NT2/D1 (cell line): Measurements from ENCODE around the gene RASD1.
"Not testable (repeated sequence)": the region's sequence is repeated elsewhere in the genome, so short reads cannot be mapped to it uniquely, and the experiment has no call there.

Experiments
- DNase-seq: peaks from one replicate; pipeline ENCODE4 v3.0.0-alpha.2; 2011; ENCODE audit warnings: low read depth, low spot score
- H3K27me3 ChIP-seq: 2 replicates; pipeline ENCODE4 v1.6.0; 2011; ENCODE audit warnings: mild to moderate bottlenecking; ENCODE audit not compliant: insufficient read length, insufficient read depth
- H3K36me3 ChIP-seq: 2 replicates; pipeline ENCODE4 v1.6.1; 2011; ENCODE audit warnings: mild to moderate bottlenecking, low read length, mixed read lengths; ENCODE audit not compliant: insufficient read depth, insufficient read length
- H3K4me1 ChIP-seq: 2 replicates; pipeline ENCODE4 v1.5.1; 2011; ENCODE audit not compliant: insufficient read depth, insufficient read length
- H3K4me3 ChIP-seq: 2 replicates; pipeline ENCODE4 v1.5.1; 2011; ENCODE audit warnings: low read depth; ENCODE audit not compliant: insufficient read length
- H3K9ac ChIP-seq: 2 replicates; pipeline ENCODE4 v1.6.0; 2011; ENCODE audit warnings: low read depth; ENCODE audit not compliant: insufficient read length
- H3K9me3 ChIP-seq: 2 replicates; pipeline ENCODE4 v1.5.1; 2011; ENCODE audit warnings: mild to moderate bottlenecking, low read length; ENCODE audit not compliant: insufficient read depth
- SUZ12 ChIP-seq: IDR thresholded peaks from 2 replicates; pipeline ENCODE4 v1.6.1; 2011; ENCODE audit not compliant: insufficient read length, insufficient read depth; ENCODE audit errors: extremely low read depth
- YY1 ChIP-seq: IDR thresholded peaks from 2 replicates; pipeline ENCODE4 v1.6.1; 2011; ENCODE audit not compliant: insufficient read length, insufficient read depth
- ZNF274 ChIP-seq: IDR thresholded peaks from 2 replicates; pipeline ENCODE4 v1.6.1; 2011; ENCODE audit warnings: mild to moderate bottlenecking, low read depth, low read length

RASD1 gene

DNA sequence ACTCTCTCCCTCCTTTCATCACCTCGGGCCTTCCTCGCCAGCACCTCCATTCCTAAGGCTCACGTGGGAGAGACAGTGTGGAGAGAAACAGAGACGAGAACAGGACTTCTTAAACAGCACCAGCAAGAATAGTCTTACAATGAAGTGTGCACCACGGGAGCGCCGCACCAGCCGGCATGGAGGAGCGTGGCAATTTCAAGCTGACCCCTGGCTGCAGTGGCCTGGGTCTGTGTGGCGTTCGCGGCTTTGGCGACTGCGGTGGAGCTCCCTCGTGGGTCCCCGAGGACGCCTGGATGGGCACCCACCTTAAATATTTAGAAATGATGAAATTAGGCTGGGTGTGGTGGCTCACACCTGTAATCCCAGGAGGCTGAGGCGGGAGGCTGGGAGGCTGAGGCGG lies 39.9 kb downstream of the RASD1 start:
- H3K9ac ChIP-seq: no peak overlapping the region
- H3K9me3 ChIP-seq: no peaks in the 10 kb centered on the region
- H3K4me1 ChIP-seq: no peaks in the 10 kb centered on the region
- DNase-seq: no peak
- no peak overlapping the region for H3K4me3 ChIP-seq
- no peaks in the 10 kb centered on the region for H3K27me3 ChIP-seq
- TF ChIP-seq YY1 (no peak), ZNF274 (no peak), SUZ12 (no peak)
- H3K36me3 ChIP-seq: no peaks in the 10 kb centered on the region

DNA sequence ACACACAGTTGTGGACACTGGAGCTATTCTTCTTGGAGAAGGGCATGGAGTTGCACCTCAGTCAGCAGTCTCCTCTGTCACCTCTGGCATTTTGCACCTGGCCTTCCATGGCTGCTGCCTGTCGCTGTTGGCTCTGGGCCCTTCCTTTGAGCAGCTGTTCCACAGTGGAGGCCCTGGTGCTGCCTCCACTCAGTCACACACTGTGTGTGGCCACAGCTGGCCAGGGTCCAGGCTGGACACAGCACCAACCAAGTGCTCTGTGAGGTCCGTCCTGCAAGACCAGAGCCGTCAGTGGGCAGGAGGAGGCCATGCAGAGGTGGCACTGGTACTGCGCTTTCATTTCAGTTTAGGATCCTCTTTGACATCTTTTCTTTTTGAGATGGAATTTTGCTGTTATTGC lies 41.0 kb downstream of the RASD1 start:
- no peak for DNase-seq
- no peak for TF ChIP-seq SUZ12
- Histone ChIP-seq H3K9ac (no peak overlapping the region), H3K36me3 (no peaks in the 10 kb centered on the region), H3K4me1 (no peaks in the 10 kb centered on the region), H3K9me3 (no peaks in the 10 kb centered on the region), H3K4me3 (no peak overlapping the region), H3K27me3 (no peaks in the 10 kb centered on the region)

DNA sequence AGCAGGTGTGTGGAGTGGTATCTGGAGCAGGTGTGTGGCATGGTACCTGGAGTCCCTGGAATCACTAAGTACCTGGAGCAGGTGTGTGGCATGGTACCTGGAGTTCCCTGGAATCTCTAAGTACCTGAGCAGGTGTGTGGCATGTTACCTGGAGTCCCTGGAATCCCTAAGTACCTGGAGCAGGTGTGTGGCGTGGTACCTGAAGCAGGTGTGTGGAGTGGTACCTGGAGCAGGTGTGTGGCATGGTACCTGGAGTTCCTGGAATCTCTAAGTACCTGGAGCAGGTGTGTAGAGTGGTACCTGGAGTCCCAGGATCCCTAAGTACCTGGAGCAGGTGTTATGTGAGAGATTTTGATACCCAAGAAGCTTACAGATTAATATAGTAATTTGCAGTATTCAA lies 41.5 kb downstream of the RASD1 start:
- not testable (repeated sequence) for H3K4me3 ChIP-seq, H3K4me1 ChIP-seq, H3K9me3 ChIP-seq, H3K36me3 ChIP-seq, DNase-seq, H3K27me3 ChIP-seq, H3K9ac ChIP-seq

DNA sequence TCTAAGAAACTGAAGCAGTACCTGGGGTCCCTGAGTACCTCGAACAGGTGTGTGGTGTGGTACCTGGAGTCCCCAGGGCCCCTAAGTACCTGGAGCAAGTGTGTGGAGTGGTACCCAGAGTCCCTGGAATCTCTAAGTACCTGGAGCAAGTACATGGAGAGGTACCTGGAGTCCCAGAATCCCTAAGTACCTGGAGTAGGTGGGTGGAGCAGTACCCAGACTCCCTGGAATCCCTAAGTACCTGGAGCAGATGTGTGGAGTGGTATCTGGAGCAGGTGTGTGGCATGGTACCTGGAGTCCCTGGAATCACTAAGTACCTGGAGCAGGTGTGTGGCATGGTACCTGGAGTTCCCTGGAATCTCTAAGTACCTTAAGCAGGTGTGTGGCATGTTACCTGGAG lies 41.9 kb downstream of the RASD1 start:
- no peak for TF ChIP-seq YY1
- no peak for TF ChIP-seq SUZ12
- TF ChIP-seq ZNF274: no peak
- Histone ChIP-seq H3K9ac (no peak overlapping the region), H3K4me1 (no peaks in the 10 kb centered on the region), H3K27me3 (no peaks in the 10 kb centered on the region), H3K4me3 (no peak overlapping the region), H3K36me3 (no peaks in the 10 kb centered on the region), H3K9me3 (no peaks in the 10 kb centered on the region)
- DNase-seq: no peak

DNA sequence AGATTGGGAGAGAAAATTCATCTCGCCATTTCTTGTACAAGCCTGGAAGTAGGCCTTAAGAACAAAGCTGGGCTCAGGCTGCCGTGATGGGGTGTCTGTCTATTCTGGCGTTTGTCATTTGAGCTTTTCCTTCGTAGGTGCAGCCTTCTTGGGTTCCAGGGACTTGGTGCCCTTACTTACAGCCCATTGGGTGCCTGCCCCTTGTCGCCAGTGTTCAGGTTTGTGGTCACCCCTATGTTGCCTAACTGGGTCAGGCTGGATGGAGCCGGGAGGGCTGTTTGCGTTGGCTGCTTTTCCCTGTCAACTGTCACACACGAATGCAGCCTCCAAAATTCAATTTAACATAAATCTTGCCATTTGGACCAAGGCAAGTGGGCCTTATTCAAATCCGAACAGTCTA lies 43.1 kb downstream of the RASD1 start:
- DNase-seq: no peak
- Histone ChIP-seq H3K9ac (no peak overlapping the region), H3K36me3 (no peaks in the 10 kb centered on the region), H3K9me3 (no peaks in the 10 kb centered on the region), H3K27me3 (no peaks in the 10 kb centered on the region), H3K4me1 (no peaks in the 10 kb centered on the region), H3K4me3 (no peak overlapping the region)
- no peak for TF ChIP-seq ZNF274
- TF ChIP-seq SUZ12: no peak
- TF ChIP-seq YY1: no peak

DNA sequence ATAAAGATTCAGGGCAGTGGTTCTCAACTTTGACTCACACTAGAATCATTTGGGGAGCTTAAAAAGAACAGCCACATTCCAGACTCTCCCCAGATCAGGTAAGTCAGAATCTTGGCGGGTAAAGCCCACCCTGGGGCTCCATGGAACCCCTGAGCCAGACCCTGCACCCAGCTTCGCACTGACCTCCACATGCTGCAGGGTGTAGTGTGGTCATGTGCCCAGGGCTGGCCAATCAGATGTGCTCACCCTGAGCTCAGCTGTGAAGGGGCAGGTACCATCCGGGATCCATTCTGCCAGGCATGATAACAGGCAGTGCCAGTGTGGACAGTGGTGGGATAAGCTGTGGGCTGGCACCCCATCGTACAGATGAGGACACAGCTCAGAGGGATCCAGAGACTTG lies 47.5 kb downstream of the RASD1 start:
- DNase-seq: no peak
- no peaks in the 10 kb centered on the region for H3K9me3 ChIP-seq
- H3K9ac ChIP-seq: no peak overlapping the region
- peaks cover 3% of the 10 kb centered on the region for H3K4me1 ChIP-seq
- TF ChIP-seq YY1: no peak
- TF ChIP-seq ZNF274: no peak
- TF ChIP-seq SUZ12: no peak
- no peak overlapping the region for H3K4me3 ChIP-seq
- H3K27me3 ChIP-seq: no peaks in the 10 kb centered on the region
- no peaks in the 10 kb centered on the region for H3K36me3 ChIP-seq

DNA sequence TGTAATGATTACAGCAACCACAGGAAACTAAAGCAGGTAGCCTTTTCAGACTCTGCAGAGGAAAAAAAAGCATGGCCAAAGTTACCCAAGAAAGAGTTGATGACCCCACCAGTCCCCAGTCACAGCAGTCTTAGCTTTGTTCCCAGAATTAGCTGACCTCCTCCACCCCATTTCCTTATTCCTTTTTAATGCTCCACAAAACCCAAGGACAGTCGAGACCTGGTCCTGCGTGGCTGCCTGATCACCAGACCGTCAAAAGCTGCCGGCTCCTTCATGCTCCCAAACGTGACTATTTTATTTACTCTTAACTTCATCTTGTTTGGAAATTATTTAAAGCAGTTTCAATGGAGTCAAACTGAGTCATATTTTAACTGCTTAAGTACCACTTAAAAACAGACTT lies 48.1 kb downstream of the RASD1 start:
- DNase-seq: no peak
- H3K9ac ChIP-seq: no peak overlapping the region
- no peaks in the 10 kb centered on the region for H3K27me3 ChIP-seq
- no peaks in the 10 kb centered on the region for H3K9me3 ChIP-seq
- H3K4me1 ChIP-seq: peaks cover 3% of the 10 kb centered on the region
- H3K36me3 ChIP-seq: no peaks in the 10 kb centered on the region
- no peak overlapping the region for H3K4me3 ChIP-seq
- TF ChIP-seq SUZ12 (no peak), ZNF274 (no peak), YY1 (no peak)

DNA sequence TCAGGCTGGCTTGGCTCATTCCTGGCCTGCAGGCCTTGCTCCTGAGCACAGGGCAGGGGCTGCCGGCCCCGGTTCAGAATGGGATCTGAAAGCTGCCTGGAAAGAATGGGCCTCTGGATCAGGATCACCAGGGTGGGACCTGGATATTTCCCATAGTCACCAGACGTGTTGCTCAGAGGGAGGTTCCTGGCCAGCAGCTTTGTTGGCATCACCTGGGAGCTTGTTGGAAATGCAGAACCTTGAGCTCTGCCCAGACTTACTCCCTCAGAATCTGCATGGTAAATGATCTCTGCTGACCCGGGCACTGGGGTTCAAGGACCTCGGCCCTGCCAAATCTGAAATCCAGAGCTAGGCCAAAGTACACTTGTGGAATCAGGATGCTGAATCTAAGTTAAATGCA lies 48.9 kb downstream of the RASD1 start:
- Histone ChIP-seq H3K27me3 (no peaks in the 10 kb centered on the region), H3K4me1 (peaks cover 3% of the 10 kb centered on the region)

More for the DNA sequence above, 48.9 kb downstream of the RASD1 start:
- TF ChIP-seq SUZ12 (no peak), ZNF274 (no peak), YY1 (no peak)
- Histone ChIP-seq H3K4me3 (no peak overlapping the region), H3K36me3 (no peaks in the 10 kb centered on the region), H3K9me3 (no peaks in the 10 kb centered on the region), H3K9ac (no peak overlapping the region)
- no peak for DNase-seq
